Kidney epithelial cell (primary cell): ENCODE data around the gene TMEM214. TPM values are rescaled to one million over a fixed set of nuclear protein-coding genes. Genes with fewer than 3 reads are reported as not detected.

Experiments used
- DNase-seq: peaks from one replicate; pipeline ENCODE4 v3.0.0-alpha.2; 2010; ENCODE audit warnings: low read depth
- H3K27me3 ChIP-seq: 2 replicates; pipeline ENCODE4 v1.6.0; 2011; ENCODE audit warnings: low read length; ENCODE audit not compliant: control insufficient read depth, insufficient read depth
- H3K36me3 ChIP-seq: 2 replicates; pipeline ENCODE4 v1.5.1; 2011; ENCODE audit warnings: low read length; ENCODE audit not compliant: control insufficient read depth, insufficient read depth
- H3K4me3 ChIP-seq: 2 replicates; pipeline ENCODE4 v1.5.1; 2011; ENCODE audit warnings: low read depth, mild to moderate bottlenecking, control low read depth, low read length
- CTCF ChIP-seq: IDR thresholded peaks from 2 replicates; pipeline ENCODE4 v1.5.1; 2011; ENCODE audit warnings: mild to moderate bottlenecking, moderate library complexity, low read length, control low read depth, inconsistent platforms; ENCODE audit not compliant: insufficient read depth, poor library complexity, severe bottlenecking
- total RNA-seq: library from RNA; depleted of rRNA; stranded (reverse); fragments of >200 nt; gene quantifications from 2 replicates; pipeline ENCODE4 v1.2.3, GENCODE V29; 2015

TMEM214 gene
- total RNA-seq, 1 donor from 2014 or later = 27.0 TPM

- TF ChIP-seq CTCF = no peak
- H3K36me3 ChIP-seq = no peaks in the 10 kb centered on the region
- DNase-seq = no peak
- H3K4me3 ChIP-seq = peak overlapping the region; percentile 91
- no peaks in the 10 kb centered on the region for H3K27me3 ChIP-seq
Measured at GRCh38 chr2:27051902-27052645, 19.3 kb downstream of the TMEM214 start.

DNA sequence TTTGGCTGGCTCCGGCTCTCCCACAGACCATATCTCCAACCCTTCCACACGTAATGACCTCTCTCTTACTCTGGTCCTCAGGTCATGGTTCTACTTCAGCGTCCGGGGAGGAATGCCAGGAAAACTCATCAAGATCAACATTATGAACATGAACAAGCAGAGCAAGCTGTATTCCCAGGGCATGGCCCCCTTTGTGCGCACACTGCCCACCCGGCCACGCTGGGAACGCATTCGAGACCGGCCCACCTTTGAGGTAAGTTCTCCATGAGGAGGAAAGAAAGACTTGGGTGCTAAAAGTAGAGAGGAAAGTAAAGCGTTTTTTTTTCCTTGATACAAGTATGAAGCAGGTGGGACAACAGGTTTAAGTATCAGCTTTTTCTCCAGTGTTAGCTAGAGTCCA, 20.6 kb downstream of the TMEM214 start:
- H3K4me3 ChIP-seq = no peak overlapping the region
- H3K27me3 ChIP-seq = no peaks in the 10 kb centered on the region
- no peaks in the 10 kb centered on the region for H3K36me3 ChIP-seq
- no peak for TF ChIP-seq CTCF
- no peak for DNase-seq

GRCh38 chr2:27053776-27054175, 21.0 kb downstream of the TMEM214 start:
- DNase-seq = no peak
- no peak overlapping the region for H3K4me3 ChIP-seq
- H3K36me3 ChIP-seq = no peaks in the 10 kb centered on the region
- H3K27me3 ChIP-seq = no peaks in the 10 kb centered on the region
- TF ChIP-seq CTCF = no peak

DNA sequence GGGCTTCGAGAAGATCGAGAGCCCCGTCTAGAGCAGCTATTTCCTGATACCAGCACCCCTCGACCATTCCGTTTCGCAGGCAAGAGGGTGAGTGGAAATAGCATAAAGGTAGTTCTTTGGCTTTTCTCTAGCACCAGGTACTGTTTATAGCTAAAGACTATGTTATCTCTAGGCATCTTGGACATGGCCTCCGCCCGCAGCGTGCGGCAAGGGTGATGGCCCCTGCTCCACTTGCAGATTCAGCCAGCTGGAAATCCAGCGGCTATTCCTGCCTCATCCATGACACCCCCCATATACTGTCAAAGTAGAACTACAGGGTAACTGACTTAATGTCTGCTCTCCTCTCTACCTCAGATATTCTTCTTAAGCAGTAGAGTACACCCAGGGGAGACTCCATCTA, 22.0 kb downstream of the TMEM214 start:
- Histone ChIP-seq H3K27me3 (no peaks in the 10 kb centered on the region), H3K36me3 (no peaks in the 10 kb centered on the region), H3K4me3 (no peak overlapping the region)
- no peak for DNase-seq
- no peak for TF ChIP-seq CTCF

- H3K4me3 ChIP-seq = no peak overlapping the region
- DNase-seq = no peak
- TF ChIP-seq CTCF = no peak
- no peaks in the 10 kb centered on the region for H3K27me3 ChIP-seq
- no peaks in the 10 kb centered on the region for H3K36me3 ChIP-seq
Measured at GRCh38 chr2:27057184-27057583, 24.4 kb downstream of the TMEM214 start.

DNA sequence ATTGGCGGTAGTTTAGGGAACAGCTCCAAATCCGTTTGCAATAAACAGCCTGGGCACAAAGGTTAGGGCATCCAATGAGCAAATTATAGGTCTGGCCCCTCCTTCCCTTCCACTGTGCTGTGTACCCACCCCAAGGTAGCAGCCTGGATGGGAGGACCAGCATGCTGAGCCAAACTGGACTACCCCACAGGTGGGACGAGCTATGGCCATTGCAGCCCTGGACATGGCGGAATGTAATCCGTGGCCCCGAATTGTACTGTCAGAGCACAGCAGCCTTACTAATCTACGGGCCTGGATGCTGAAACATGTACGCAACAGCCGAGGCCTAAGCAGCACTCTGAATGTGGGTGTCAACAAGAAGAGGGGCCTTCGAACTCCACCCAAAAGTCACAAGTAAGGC, 25.4 kb downstream of the TMEM214 start:
- TF ChIP-seq CTCF = no peak
- H3K36me3 ChIP-seq = no peaks in the 10 kb centered on the region
- DNase-seq = no peak
- H3K27me3 ChIP-seq = no peaks in the 10 kb centered on the region
- H3K4me3 ChIP-seq = no peak overlapping the region
